IPS DF 19.7 (cell line): ENCODE measurements around the gene EIF4E2.
"Not testable (repeated sequence)": the region's sequence is repeated elsewhere in the genome, so short reads cannot be mapped to it uniquely, and the experiment has no call there.

Experiments
- DNase-seq: peaks from one replicate; pipeline ENCODE4 v3.0.0-alpha.2; 2013; ENCODE audit warnings: low read depth, low spot score

The EIF4E2 gene

GRCh38 chr2:232521959-232522622 is 28.4 kb upstream of the EIF4E2 start:
- no peak for DNase-seq

GRCh38 chr2:232522623-232523401 is 27.7 kb upstream of the EIF4E2 start:
- no peak for DNase-seq

DNA sequence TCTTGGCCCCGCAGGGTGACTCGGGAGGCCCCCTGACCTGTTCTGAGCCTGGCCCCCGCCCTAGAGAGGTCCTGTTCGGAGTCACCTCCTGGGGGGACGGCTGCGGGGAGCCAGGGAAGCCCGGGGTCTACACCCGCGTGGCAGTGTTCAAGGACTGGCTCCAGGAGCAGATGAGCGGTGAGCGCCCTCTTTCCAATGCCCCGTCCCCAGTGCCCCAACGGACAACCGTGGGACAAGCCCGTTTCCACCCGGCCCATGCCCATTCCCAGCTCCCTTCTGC is 27.1 kb upstream of the EIF4E2 start:
- no peak for DNase-seq

- DNase-seq: peak; percentile 40
Observed at GRCh38 chr2:232523682-232524597, 26.5 kb upstream of the EIF4E2 start.

DNA sequence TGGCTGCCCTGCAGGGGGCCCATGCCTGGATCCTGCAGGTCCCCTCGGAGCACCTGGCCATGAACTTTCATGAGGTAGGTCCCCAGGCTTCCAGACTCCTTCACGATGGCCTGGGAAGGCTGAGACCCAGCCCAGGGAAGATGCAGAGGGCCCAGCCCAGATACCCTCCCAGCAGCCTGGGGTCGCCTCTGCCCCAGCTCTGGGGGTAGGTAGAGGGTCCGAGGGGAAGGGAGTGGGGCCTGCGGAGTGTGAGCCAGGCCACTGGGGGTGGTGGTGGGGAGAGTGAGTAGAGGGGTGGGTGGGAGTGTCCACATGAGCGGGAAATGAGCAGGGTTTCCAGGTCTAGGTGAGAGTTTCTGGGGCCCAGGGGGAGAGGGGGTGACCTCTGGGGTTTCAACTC is 25.7 kb upstream of the EIF4E2 start:
- no peak for DNase-seq

- no peak for DNase-seq
Observed at GRCh38 chr2:232525199-232525598, 25.3 kb upstream of the EIF4E2 start.

- no peak for DNase-seq
Observed at GRCh38 chr2:232525791-232526371, 24.6 kb upstream of the EIF4E2 start, which contains the start of gene CHRND. Gene CHRND (plus strand): TSS chr2:232526160. CDS start chr2:232526216, 56 bp downstream.

- no peak for DNase-seq
Observed at GRCh38 chr2:232526372-232526941, 24.0 kb upstream of the EIF4E2 start.

GRCh38 chr2:232527905-232528470 is 22.5 kb upstream of the EIF4E2 start:
- DNase-seq: no peak

GRCh38 chr2:232528746-232529460 is 21.6 kb upstream of the EIF4E2 start:
- DNase-seq: no peak

DNA sequence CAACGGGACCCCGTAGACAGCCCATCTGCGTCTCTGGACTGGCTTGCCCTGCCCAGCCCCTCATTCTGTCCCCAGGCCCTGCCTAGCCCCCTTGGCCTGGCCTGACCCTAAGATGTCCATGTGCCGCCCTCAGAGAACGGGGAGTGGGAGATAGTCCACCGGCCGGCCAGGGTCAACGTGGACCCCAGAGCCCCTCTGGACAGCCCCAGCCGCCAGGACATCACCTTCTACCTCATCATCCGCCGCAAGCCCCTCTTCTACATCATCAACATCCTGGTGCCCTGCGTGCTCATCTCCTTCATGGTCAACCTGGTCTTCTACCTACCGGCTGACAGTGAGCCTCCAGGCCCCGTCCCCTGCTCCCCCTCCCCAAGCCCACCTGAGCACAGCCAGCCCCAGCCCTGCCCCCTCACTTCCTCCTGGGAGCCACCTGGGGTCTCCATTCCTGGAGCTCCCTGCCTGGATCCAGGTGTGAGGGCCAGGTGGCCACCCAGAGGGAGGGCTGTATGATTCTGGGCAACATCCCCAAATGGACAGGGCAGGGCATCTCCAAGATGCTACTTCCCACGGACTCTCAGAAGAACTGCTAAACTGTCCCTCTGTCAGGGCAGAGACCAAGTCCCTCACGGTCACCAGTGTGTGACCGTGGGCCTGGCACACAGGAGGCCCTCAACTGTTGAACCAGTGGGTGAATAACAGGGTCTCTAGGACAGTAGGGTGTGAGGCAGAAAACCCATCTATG is 20.5 kb upstream of the EIF4E2 start:
- DNase-seq: no peak

DNA sequence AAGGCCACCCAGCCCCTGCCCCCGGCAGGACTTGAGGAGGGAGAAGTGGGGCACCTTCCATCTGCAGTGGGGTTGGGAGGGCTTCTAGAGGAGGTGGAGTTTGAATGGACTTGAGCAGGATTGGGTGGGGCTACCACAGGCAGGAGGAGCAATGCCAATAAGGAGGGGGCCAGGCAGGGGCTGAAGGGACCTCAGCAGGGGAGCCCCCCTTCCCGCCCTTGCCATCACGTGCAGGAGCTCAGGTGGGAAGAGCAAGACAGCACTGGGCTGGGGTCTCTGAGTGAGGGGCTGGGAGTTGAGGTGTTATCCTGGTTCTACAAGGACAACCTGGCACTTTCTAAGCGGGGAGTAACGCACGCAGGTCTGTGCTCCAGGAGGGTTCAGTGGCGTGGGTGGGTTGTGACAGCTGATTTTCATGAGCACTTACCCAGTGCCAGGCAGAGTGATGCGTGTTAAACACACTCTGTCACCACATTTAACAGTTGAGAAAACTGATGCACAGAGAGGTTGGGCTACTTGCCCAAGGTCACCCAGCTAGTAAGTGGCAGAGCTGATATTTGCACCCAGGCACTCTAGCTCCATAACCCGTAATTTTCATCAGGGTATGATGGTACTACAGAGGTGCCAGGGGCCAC is 19.7 kb upstream of the EIF4E2 start:
- no peak for DNase-seq

DNA sequence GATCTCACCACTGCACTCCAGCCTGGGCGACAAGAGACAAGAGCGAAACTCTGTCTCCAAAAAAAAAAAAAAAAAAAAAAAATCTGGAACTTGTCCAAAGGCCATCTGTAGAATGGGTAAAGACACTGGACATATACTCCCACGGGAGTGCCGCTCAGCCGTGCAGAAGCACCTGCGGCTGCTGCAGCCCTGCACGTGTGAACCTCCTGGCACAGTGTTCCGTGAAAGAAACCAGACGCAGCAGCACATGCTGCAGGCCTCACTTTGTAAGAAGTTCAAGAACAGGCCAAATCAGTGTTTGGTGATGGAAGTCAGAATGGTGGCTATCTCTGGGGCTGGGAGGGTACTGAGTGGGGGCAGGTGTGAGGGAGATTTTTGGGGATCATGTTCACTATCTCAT is 18.1 kb upstream of the EIF4E2 start:
- no peak for DNase-seq

DNA sequence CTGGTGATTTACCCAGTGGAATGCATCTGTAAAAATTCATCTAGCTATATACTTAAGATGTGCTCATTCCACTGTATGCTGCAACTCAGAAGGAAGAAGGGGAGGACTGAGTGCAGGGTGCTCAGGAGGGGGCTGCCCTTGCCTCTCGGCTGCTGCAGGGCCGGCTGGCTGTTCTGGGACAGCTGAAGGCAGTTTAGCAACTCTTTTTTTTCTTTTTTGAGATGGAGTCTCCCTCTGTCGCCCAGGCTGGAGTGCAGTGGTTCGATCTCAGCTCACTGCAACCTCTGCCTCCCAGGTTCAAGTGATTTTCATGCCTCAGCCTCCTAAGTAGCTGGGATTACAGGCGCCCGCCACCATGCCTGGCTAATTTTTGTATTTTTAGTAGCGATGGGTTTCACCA is 17.7 kb upstream of the EIF4E2 start:
- not testable (repeated sequence) for DNase-seq

DNA sequence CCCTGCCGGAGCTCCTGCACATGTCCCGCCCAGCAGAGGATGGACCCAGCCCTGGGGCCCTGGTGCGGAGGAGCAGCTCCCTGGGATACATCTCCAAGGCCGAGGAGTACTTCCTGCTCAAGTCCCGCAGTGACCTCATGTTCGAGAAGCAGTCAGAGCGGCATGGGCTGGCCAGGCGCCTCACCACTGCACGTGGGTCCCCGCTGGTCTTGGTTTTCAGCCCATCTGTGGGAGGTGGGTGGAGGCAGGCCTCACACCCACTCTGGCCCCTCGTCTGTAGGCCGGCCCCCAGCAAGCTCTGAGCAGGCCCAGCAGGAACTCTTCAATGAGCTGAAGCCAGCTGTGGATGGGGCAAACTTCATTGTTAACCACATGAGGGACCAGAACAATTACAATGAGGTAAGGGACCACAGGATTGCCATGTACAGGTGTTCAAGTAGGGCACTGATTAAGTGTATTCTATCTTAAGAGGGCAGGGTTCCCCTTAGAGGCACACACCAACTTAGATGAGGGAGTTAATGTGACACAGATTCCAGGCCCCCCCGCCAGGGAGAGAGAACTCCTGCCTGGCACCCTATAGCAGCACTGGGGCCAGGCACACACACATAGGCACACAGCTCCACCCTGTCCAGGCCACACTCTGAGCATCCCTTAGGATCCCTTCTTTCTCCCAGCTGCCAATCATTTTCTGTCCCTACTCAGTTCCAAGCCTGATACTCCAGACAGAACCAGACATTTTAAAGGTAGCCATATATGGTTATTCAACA is 16.4 kb upstream of the EIF4E2 start:
- no peak for DNase-seq

- no peak for DNase-seq
Observed at GRCh38 chr2:232534940-232535651, 15.4 kb upstream of the EIF4E2 start.

DNA sequence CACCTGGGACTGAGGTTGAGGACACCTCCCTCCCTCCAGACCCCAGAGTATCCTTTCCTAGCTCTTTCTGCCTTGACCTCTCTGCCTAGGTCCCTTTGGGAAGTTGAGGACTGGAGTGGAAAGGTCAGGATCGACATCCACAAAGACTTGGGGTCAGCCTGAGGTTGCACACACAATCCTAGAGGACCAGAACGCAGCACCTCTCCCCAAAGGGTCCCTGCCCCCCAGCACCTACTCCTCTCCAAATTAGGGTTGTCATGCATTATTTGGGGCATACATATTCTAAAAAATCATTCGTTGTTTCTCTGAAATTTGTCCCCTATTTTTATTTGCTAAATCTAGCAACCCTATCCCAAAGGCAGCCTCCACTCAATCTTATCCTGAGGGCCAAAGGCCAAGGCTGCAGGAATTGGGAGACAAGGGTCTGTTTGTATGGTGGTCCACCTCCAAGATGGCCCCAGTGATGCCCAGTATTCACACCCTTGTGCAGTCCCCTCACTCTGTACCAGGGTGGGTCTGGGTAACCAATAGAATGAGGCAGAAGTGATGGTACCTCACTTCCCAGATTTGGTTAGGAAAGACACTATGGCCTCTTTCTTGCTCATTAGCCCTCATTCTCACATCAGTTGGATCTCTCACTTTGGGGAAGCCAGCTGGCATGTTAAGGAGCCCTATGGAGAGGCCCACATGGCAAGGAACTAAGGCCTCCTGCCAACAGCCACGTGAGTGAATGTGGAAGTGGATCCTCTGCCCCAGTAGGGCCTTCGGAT is 14.5 kb upstream of the EIF4E2 start:
- no peak for DNase-seq
